A549 (cell line): ENCODE results near the gene CRYGN. TPM values are rescaled to one million over a fixed set of nuclear protein-coding genes. Genes with fewer than 3 reads are reported as not detected.

Experiments
- ATAC-seq, 2 experiments: fragments of 200-7000 bp in 1 of 2; fragments of >200 bp in 1 of 2; cut with Nextera tagmentation in 1 of 2; cut with Tn5 transposase in 1 of 2; 3 replicates each; pipeline versions ENCODE4 v1.8.0 to v1.9.1; 2018 to 2020; ENCODE audit warnings: mild to moderate bottlenecking in 1 of 2, moderate library complexity in 1 of 2
- CTCF ChIA-PET: fragments of 300-600 bp; sonication (Branson Sonifier 250); formaldehyde crosslinking; extraction: SDS; loops from one replicate; lab custom pipeline; 2021; ENCODE audit warnings: antibody characterized with exemption, inconsistent platforms; lab: Yijun Ruan, JAX
- POLR2A ChIA-PET: fragments of 350-600 bp; formaldehyde crosslinking; extraction: SDS; loops from one replicate; lab custom pipeline; 2021; ENCODE audit warnings: antibody characterized with exemption, inconsistent platforms; lab: Yijun Ruan, JAX
- DNase-seq, 2 experiments: peaks; one replicate each; pipeline versions ENCODE4 v3.0.0 to v3.0.0-alpha.2; 2011 to 2016; ENCODE audit warnings: low read depth in 1 of 2, low spot score in 1 of 2
- FAIRE-seq: peaks from 2 replicates; lab custom pipeline; 2011; peaks lifted over from hg19 to GRCh38; lab: Jason Lieb, UNC
- H3K27ac ChIP-seq, 2 experiments: fragments of >200 bp; sonication (Bioruptor Twin); formaldehyde crosslinking; 3 replicates each; pipeline ENCODE4 v1.5.1; 2016 to 2017
- H3K4me1 ChIP-seq: fragments of >200 bp; sonication (Bioruptor Twin); formaldehyde crosslinking; 3 replicates; pipeline ENCODE4 v1.6.1; 2016
- H3K4me2 ChIP-seq: fragments of >200 bp; sonication (Bioruptor Twin); formaldehyde crosslinking; 3 replicates; pipeline ENCODE4 v1.6.1; 2016
- H3K4me3 ChIP-seq: fragments of >200 bp; sonication (Bioruptor Twin); formaldehyde crosslinking; 3 replicates; pipeline ENCODE4 v1.5.1; 2016
- H3K9me3 ChIP-seq: fragments of >200 bp; sonication (Bioruptor Twin); formaldehyde crosslinking; 3 replicates; pipeline ENCODE4 v1.6.1; 2016
- BHLHE40 ChIP-seq: IDR thresholded peaks from 2 replicates; pipeline ENCODE4 v1.6.1; 2012; ENCODE audit warnings: low read depth, low read length, inconsistent platforms
- CHD4 ChIP-seq: fragments of 200-600 bp; sonication (generic); IDR thresholded peaks from 2 replicates; pipeline ENCODE4 v1.6.1; 2016; ENCODE audit warnings: antibody characterized with exemption, mild to moderate bottlenecking, borderline replicate concordance
- EHF ChIP-seq: fragments of 250-450 bp; sonication (Bioruptor Pico); IDR thresholded peaks from 2 replicates; pipeline ENCODE4 v1.5.0; 2020; ENCODE audit warnings: mild to moderate bottlenecking
- EP300 ChIP-seq, 2 experiments: fragments of >200 bp; sonication (Bioruptor Twin); formaldehyde crosslinking; IDR thresholded peaks; 2 replicates in 1 of 2; 3 replicates in 1 of 2; pipeline ENCODE4 v1.6.1; 2016 to 2017
- ESRRA ChIP-seq: fragments of 150-350 bp; IDR thresholded peaks from 2 replicates; pipeline ENCODE4 v1.6.1; 2014; ENCODE audit warnings: mild to moderate bottlenecking, low read length, borderline replicate concordance
- FOSB ChIP-seq: fragments of 250-450 bp; sonication (Bioruptor Pico); IDR thresholded peaks from 2 replicates; pipeline ENCODE4 v1.5.0; 2020; ENCODE audit warnings: mild to moderate bottlenecking, moderate library complexity
- GATA3 ChIP-seq: IDR thresholded peaks from 2 replicates; pipeline ENCODE4 v1.6.1; 2012; ENCODE audit warnings: borderline replicate concordance
- HEYL ChIP-seq: fragments of 250-450 bp; sonication (Bioruptor Pico); IDR thresholded peaks from 2 replicates; pipeline ENCODE4 v1.8.0; 2021; ENCODE audit warnings: mild to moderate bottlenecking, moderate library complexity
- HOXA7 ChIP-seq: fragments of 250-450 bp; sonication (Bioruptor Pico); IDR thresholded peaks from 2 replicates; pipeline ENCODE4 v1.5.0; 2020; ENCODE audit warnings: mild to moderate bottlenecking, moderate library complexity
- HOXB13 ChIP-seq: fragments of 250-450 bp; sonication (Bioruptor Pico); IDR thresholded peaks from 2 replicates; pipeline ENCODE4 v1.5.0; 2020; ENCODE audit warnings: low read depth, mild to moderate bottlenecking, moderate library complexity
- JUNB ChIP-seq: fragments of >200 bp; sonication (Bioruptor Twin); formaldehyde crosslinking; IDR thresholded peaks from 2 replicates; pipeline ENCODE4 v1.6.1; 2016
- KDM5A ChIP-seq: fragments of 200-600 bp; sonication (generic); IDR thresholded peaks from 2 replicates; pipeline ENCODE4 v1.6.1; 2016; ENCODE audit warnings: antibody characterized with exemption, mild to moderate bottlenecking
- MAFK ChIP-seq: fragments of 450-650 bp; IDR thresholded peaks from 2 replicates; pipeline ENCODE4 v1.6.1; 2014; ENCODE audit not compliant: partially characterized antibody
- NFE2L2 ChIP-seq: fragments of 150-350 bp; conservative IDR thresholded peaks from 2 replicates; pipeline ENCODE4 v1.6.1; 2014; ENCODE audit warnings: low read length
- NR3C1 ChIP-seq: fragments of >200 bp; sonication (Bioruptor Twin); formaldehyde crosslinking; IDR thresholded peaks from 3 replicates; pipeline ENCODE4 v1.6.1; 2017
- PHF8 ChIP-seq: fragments of 200-600 bp; sonication (generic); IDR thresholded peaks from 2 replicates; pipeline ENCODE4 v1.6.1; 2016; ENCODE audit warnings: low read depth, mild to moderate bottlenecking, antibody characterized with exemption, moderate library complexity, borderline replicate concordance
- POLR2AphosphoS2 ChIP-seq: conservative IDR thresholded peaks from 2 replicates; pipeline ENCODE4 v1.6.1; 2012; ENCODE audit warnings: low read length, improper control_type of control experiment, inconsistent platforms
- RAD21 ChIP-seq, 2 experiments: fragments of >200 bp in 1 of 2; sonication (Bioruptor Twin) in 1 of 2; formaldehyde crosslinking in 1 of 2; IDR thresholded peaks in 1 of 2; conservative IDR thresholded peaks in 1 of 2; 2 replicates in 1 of 2; 3 replicates in 1 of 2; pipeline ENCODE4 v1.6.1; 2012 to 2018; ENCODE audit warnings: inconsistent platforms in 1 of 2
- RCOR1 ChIP-seq: fragments of 150-350 bp; IDR thresholded peaks from 2 replicates; pipeline ENCODE4 v1.6.1; 2014; ENCODE audit warnings: antibody characterized with exemption, low read length, low read depth
- RFX5 ChIP-seq: fragments of 450-650 bp; IDR thresholded peaks from 2 replicates; pipeline ENCODE4 v1.7.1; 2014; ENCODE audit warnings: antibody characterized with exemption, mild to moderate bottlenecking, moderate library complexity
- SMC3 ChIP-seq: fragments of >200 bp; sonication (Bioruptor Twin); formaldehyde crosslinking; IDR thresholded peaks from 3 replicates; pipeline ENCODE4 v1.6.1; 2018; ENCODE audit warnings: inconsistent platforms
- SREBF2 ChIP-seq: fragments of 450-650 bp; IDR thresholded peaks from 2 replicates; pipeline ENCODE4 v1.6.1; 2014; ENCODE audit warnings: mild to moderate bottlenecking, moderate library complexity
- ZC3H11A ChIP-seq: fragments of 450-650 bp; IDR thresholded peaks from 2 replicates; pipeline ENCODE4 v1.6.1; 2014; ENCODE audit warnings: antibody characterized with exemption, mild to moderate bottlenecking
- ZFP36 ChIP-seq: fragments of 450-650 bp; IDR thresholded peaks from 2 replicates; pipeline ENCODE4 v1.6.1; 2014; ENCODE audit warnings: borderline replicate concordance; ENCODE audit not compliant: partially characterized antibody
- ZNF302 ChIP-seq: fragments of 250-450 bp; sonication (Bioruptor Pico); IDR thresholded peaks from 2 replicates; pipeline ENCODE4 v1.9.0; 2021; ENCODE audit warnings: inconsistent platforms, mild to moderate bottlenecking, moderate library complexity
- WGBS: methylation state at CpG from one replicate; pipeline ENCODE4 v1.1.6; 2017; ENCODE audit errors: missing lambda C conversion rate; 5-methylcytosine and 5-hydroxymethylcytosine counted together
- polyA plus RNA-seq, 4 experiments: library from polyadenylated mRNA; depleted of rRNA in 3 of 4; stranded (reverse); fragments of >200 nt; fragmentation: RNase III in 1 of 4; extraction: RNeasy Plus Mini Kit Qiagen cat#74134 plus additional on column Dnase treatment in 1 of 4; gene quantifications; 2 replicates in 3 of 4; 3 replicates in 1 of 4; pipeline ENCODE4 v1.2.3, GENCODE V29; 2011 to 2017
- TF ChIP-seq, protein P1 (sequence below): fragments of 200-600 bp; sonication (generic); IDR thresholded peaks from 2 replicates; pipeline ENCODE4 v1.6.1; 2016; ENCODE audit warnings: antibody characterized with exemption, mild to moderate bottlenecking, moderate library complexity
- TF ChIP-seq, protein P2 (sequence below): IDR thresholded peaks from 2 replicates; pipeline ENCODE4 v1.6.1; 2012
- TF ChIP-seq, protein P3 (sequence below): fragments of 250-450 bp; sonication (Bioruptor Pico); IDR thresholded peaks from 2 replicates; pipeline ENCODE4 v1.5.0; 2020; ENCODE audit warnings: low read depth, mild to moderate bottlenecking, moderate library complexity
- TF ChIP-seq, protein P4 (sequence below): fragments of 250-450 bp; sonication (Bioruptor Pico); IDR thresholded peaks from 2 replicates; pipeline ENCODE4 v1.5.0; 2021; ENCODE audit warnings: mild to moderate bottlenecking, moderate library complexity, borderline replicate concordance
- TF ChIP-seq, protein P5 (sequence below): fragments of 150-350 bp; IDR thresholded peaks from 2 replicates; pipeline ENCODE4 v1.6.1; 2014; ENCODE audit warnings: low read depth, mild to moderate bottlenecking, low read length

The CRYGN gene
- polyA plus RNA-seq, 2 of the 4 experiments (the other 2 are of a cell fraction), result not detected

DNA sequence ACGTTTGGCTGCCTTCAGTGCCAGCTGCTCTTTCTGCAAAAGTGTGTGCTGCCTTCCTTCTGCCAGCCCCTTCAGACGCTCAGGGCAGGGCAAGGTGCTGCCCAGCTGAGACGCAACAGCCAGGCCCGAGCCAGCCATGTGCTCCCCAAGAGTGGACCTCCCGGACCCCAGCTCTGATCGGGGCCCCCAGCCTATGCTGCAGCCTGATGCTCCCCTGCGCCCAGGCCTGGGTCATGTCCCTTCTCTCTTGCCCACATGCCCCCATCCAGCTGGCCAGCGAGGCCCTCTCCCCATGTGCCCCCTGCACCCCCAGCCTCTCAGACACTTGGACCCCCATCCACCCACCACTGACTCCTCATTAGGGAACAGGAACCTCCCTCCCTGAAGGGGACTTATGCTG is 47.9 kb downstream of the CRYGN start:
- Histone ChIP-seq H3K4me3 (no peak overlapping the region), H3K4me2 (no peak overlapping the region), H3K27ac (no peak overlapping the region; a peak in 1 of 6 replicates), H3K9me3 (no peaks in the 10 kb centered on the region), H3K4me1 (0 out of 3 replicates have a peak, but pooled peaks cover 4% of the 10 kb centered on the region)
- ATAC-seq (no peak), FAIRE-seq (no peak), DNase-seq (no peak)
- TF ChIP-seq, protein P1, sequence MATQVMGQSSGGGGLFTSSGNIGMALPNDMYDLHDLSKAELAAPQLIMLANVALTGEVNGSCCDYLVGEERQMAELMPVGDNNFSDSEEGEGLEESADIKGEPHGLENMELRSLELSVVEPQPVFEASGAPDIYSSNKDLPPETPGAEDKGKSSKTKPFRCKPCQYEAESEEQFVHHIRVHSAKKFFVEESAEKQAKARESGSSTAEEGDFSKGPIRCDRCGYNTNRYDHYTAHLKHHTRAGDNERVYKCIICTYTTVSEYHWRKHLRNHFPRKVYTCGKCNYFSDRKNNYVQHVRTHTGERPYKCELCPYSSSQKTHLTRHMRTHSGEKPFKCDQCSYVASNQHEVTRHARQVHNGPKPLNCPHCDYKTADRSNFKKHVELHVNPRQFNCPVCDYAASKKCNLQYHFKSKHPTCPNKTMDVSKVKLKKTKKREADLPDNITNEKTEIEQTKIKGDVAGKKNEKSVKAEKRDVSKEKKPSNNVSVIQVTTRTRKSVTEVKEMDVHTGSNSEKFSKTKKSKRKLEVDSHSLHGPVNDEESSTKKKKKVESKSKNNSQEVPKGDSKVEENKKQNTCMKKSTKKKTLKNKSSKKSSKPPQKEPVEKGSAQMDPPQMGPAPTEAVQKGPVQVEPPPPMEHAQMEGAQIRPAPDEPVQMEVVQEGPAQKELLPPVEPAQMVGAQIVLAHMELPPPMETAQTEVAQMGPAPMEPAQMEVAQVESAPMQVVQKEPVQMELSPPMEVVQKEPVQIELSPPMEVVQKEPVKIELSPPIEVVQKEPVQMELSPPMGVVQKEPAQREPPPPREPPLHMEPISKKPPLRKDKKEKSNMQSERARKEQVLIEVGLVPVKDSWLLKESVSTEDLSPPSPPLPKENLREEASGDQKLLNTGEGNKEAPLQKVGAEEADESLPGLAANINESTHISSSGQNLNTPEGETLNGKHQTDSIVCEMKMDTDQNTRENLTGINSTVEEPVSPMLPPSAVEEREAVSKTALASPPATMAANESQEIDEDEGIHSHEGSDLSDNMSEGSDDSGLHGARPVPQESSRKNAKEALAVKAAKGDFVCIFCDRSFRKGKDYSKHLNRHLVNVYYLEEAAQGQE, result no peak
- TF ChIP-seq RCOR1 (no peak), FOSB (CRISPR knock-in tag) (no peak), SREBF2 (no peak), NFE2L2 (no peak), RFX5 (no peak), HOXB13 (CRISPR knock-in tag) (no peak), BHLHE40 (no peak), HOXA7 (CRISPR knock-in tag) (no peak), MAFK (no peak), SMC3 (no peak), ZNF302 (no peak), KDM5A (no peak), PHF8 (no peak), ESRRA (no peak), GATA3 (no peak)
- TF ChIP-seq, protein P2, sequence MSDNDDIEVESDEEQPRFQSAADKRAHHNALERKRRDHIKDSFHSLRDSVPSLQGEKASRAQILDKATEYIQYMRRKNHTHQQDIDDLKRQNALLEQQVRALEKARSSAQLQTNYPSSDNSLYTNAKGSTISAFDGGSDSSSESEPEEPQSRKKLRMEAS, result no peak
- 67% methylated on average over 7 of the region's 8 CpGs for WGBS
- ChIA-PET POLR2A (no interaction called here), CTCF (interaction anchor here (0.8 to 2.6 kb wide), 2 partner anchors 24 to 57 kb away, joined by 3 to 9 read pairs; no protein-coding TSS in a partner anchor)

DNA sequence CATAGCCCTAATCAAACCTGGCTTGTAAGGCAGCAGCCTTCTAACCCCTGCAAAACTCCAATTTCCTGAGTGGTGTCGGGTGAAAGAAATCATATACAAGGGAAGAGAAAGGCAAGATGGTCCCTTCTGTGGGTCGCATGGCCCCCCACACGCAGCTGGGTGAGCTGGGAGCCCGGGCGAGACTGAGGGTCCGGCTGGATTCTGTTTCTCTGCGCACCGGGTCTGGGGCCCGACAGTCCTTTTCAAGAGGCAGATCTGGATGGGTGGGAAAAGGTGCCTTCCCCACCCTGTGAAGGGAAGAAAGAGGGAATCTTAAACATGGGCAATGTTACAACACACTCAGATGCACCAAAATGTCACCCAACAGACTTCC is 48.6 kb downstream of the CRYGN start:
- no peak for TF ChIP-seq JUNB
- no peak for TF ChIP-seq HEYL (CRISPR knock-in tag)
- TF ChIP-seq HOXA7 (CRISPR knock-in tag), result no peak
- no peak for TF ChIP-seq FOSB (CRISPR knock-in tag)
- TF ChIP-seq ZNF302, result no peak
- no peak for TF ChIP-seq CHD4
- no peak for TF ChIP-seq EP300 (IDR thresholded peaks at IDR 0.05)
- TF ChIP-seq, protein P3, sequence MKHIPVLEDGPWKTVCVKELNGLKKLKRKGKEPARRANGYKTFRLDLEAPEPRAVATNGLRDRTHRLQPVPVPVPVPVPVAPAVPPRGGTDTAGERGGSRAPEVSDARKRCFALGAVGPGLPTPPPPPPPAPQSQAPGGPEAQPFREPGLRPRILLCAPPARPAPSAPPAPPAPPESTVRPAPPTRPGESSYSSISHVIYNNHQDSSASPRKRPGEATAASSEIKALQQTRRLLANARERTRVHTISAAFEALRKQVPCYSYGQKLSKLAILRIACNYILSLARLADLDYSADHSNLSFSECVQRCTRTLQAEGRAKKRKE, result no peak
- no peak for TF ChIP-seq NR3C1
- TF ChIP-seq POLR2AphosphoS2, result no peak
- TF ChIP-seq EHF, result no peak
- no peak for TF ChIP-seq ZFP36
- TF ChIP-seq RAD21 (conservative IDR thresholded peaks at IDR 0.05 in 1 of 2, IDR thresholded peaks at IDR 0.05 in 1 of 2), result no peak
- no peak for TF ChIP-seq SMC3
- no peak for TF ChIP-seq ZC3H11A
- TF ChIP-seq MAFK, result no peak
- TF ChIP-seq, protein P4, sequence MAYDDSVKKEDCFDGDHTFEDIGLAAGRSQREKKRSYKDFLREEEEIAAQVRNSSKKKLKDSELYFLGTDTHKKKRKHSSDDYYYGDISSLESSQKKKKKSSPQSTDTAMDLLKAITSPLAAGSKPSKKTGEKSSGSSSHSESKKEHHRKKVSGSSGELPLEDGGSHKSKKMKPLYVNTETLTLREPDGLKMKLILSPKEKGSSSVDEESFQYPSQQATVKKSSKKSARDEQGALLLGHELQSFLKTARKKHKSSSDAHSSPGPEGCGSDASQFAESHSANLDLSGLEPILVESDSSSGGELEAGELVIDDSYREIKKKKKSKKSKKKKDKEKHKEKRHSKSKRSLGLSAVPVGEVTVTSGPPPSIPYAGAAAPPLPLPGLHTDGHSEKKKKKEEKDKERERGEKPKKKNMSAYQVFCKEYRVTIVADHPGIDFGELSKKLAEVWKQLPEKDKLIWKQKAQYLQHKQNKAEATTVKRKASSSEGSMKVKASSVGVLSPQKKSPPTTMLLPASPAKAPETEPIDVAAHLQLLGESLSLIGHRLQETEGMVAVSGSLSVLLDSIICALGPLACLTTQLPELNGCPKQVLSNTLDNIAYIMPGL (CRISPR knock-in tag), result no peak
- TF ChIP-seq, protein P5, sequence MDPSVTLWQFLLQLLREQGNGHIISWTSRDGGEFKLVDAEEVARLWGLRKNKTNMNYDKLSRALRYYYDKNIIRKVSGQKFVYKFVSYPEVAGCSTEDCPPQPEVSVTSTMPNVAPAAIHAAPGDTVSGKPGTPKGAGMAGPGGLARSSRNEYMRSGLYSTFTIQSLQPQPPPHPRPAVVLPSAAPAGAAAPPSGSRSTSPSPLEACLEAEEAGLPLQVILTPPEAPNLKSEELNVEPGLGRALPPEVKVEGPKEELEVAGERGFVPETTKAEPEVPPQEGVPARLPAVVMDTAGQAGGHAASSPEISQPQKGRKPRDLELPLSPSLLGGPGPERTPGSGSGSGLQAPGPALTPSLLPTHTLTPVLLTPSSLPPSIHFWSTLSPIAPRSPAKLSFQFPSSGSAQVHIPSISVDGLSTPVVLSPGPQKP, result no peak
- no peak for TF ChIP-seq KDM5A
- ChIA-PET CTCF (interaction anchor here (0.8 kb wide), 1 partner anchor 58 kb away, joined by 3 read pairs; no protein-coding TSS in a partner anchor), POLR2A (no interaction called here)
- no peak for ATAC-seq
- WGBS, result 70% methylated on average over 9 of the region's 9 CpGs
- no peak overlapping the region for H3K4me3 ChIP-seq
- no peaks in the 10 kb centered on the region for H3K9me3 ChIP-seq
- DNase-seq, result no peak
- H3K4me1 ChIP-seq, result 0 out of 3 replicates have a peak, but pooled peaks cover 5% of the 10 kb centered on the region
- H3K4me2 ChIP-seq, result no peak overlapping the region
- no peak overlapping the region; a peak in 1 of 6 replicates for H3K27ac ChIP-seq
- no peak for FAIRE-seq
